GM21576 (cell line): ENCODE measurements around the gene RAP1B.
A peak's percentile ranks its signal among the peaks of the same experiment; 100 is the strongest.

Experiments used
- ATAC-seq: cut with Tn5 transposase; IDR thresholded peaks from one replicate; pipeline ENCODE4 v1.9.1; 2021; ENCODE audit warnings: mild to moderate bottlenecking, moderate library complexity; ENCODE audit not compliant: unreplicated experiment

RAP1B gene

DNA sequence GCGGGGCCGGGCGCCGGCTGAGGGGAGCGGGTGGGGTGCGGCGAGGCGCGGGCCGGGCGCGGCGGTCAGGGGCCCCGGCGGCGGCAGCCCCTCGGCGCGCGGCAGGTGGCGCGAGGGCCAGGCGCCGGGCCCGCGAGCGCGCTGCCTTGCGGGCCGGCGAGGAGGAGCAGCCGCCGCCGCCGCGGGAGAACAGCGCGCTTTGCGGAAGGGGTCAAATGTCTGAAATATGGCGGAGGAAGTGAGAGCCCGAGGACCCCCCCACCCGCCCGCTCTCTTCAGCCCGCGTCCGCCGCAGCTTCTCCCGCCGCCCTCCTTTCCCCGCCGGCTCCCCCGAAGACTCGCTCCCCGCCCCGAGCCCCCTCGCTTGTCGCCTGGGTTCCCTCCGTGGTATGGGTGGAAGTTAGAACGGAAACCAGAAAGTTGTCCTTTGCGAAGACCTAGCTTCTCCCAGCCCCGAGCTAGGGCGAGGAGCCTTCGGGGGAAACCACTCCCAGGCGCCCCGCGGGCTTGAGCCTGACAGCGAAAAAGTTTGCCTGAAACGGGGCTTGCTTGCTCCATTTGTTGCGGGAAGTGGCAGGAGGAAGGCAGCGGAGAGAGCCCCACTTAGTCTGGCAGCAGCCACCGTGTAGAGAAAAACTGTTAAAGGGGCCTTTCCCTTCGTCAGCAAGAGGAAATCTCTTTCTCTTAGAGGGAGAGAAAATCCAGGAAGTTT is 551 bp downstream of the RAP1B start:
- ATAC-seq, result peak; percentile 26

DNA sequence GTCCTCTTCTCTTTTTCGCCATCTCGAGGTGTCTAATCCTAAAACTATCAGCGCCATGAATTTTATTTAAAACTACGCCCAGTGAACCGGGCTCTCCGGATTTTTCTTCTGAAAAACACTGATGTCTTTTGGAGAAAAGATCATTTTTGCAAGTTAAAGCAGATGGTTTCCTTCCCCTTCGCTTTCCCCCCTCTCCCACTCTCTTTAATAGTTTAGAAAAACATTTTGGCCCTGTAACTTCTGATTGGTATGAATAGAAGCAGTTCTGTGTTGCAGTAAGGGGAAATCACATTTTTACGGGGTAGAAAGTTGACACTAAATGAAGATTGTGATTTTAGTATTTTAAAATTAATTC is 1.1 kb downstream of the RAP1B start:
- no peak for ATAC-seq

DNA sequence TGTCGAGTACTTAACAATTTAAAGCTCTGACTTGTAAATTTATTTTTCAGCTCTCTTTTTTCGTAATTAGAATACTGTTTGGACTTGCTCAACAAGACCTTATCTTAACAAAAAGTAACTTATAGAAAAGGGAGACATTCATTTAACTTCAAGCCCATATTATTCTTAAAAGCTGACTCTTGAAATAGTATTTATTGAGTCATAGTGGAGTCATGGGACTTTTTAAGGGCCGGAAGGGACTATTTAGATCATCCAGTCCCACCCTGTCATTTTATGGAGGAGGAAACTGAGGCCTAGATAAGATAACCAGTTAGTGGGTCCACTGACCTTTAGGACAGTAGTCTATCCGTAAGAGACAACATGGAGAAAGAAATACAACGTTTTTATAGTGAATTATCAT is 1.5 kb downstream of the RAP1B start:
- no peak for ATAC-seq

DNA sequence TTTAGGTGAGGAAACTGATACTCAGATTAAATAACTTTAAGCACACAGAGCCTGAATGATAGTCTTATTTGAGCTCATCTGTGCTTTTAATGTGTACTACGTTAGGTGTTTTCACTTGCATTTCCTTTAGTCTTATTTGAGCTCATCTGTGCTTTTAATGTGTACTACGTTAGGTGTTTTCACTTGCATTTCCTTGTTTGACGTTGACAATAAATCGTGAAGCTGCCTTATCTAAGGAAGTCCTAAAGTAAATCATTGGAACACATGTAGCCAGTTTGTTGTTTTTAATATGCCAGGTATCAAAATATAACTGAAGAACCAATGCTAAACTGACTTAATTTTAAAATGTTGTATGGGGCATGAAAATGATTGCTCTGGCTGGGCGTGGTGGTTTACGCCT is 2.0 kb downstream of the RAP1B start:
- no peak for ATAC-seq

DNA sequence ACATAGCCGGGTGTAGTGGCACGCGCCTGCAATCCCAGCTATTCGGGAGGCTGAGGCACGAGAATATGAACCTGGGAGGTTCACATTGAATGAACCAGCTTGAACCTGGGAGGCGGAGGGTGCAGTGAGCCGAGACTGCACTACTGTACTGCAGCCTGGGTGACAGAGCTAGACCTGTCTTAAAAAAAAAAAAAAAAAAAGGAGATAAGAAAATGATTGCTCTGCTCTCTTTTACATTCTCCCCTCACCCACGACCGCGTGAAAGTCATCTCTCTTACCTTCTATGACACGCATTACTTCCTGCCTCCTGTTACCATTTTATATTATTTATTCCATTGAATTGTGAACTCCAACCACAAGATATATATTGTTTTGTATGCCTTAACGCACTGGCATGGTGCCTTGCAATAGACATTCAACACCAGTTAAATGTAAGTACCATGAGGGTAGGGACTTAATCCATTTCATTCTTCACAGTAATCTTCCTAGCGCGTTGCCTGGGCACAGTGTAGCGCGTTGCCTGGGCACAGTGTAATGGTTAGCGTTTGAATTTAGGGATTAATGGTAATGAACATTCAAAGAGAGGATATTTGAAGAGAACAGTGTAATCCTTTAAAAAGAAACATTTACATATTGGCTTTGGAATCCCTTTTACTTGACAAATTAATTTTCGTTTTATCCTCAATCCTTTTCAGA is 2.7 kb downstream of the RAP1B start:
- no peak for ATAC-seq

DNA sequence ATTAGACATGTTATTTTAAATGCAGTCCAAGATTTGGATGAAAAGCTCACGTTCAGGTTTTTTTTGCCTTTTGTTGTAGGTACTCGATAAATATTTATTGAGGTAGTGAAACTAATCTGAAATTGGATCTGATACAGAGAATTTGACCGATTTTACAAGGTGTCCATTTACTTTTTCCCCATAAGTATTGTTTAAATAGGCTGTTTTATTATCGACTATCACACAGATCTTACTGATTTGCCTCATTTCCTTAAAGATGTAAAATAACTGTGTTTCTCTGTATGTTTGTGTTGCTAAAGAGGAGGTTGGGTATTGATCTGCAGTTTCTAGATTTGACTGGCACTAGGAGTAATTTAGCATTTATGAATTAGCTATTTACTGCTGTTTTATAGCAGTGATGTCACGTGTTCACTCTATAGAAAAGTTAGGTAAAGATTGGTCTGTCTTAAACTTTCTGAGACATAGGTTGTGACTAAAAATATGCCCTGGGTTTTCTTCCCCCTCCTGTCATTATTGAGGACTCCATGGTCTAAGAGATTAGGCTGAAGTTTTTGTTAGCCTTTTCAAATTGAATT is 3.5 kb downstream of the RAP1B start:
- ATAC-seq, result no peak

DNA sequence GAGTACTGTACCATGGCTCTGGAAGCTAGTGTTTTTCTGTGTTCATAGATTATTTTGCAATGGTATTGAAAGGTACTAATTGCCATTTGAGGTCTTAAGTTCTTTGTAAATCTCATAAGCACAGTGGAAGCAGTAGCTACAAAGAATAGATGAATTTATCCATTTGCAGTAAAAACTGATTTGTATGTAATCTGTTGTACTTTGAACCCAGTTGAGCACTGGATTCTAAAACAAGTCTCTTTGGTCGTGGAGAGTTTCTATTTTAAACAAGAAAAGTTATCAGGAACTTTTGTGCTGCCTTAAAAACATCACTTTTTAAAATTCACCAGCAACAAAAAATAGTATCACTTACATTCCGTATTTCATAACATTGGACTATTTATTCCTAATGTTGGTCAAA is 4.1 kb downstream of the RAP1B start:
- no peak for ATAC-seq

DNA sequence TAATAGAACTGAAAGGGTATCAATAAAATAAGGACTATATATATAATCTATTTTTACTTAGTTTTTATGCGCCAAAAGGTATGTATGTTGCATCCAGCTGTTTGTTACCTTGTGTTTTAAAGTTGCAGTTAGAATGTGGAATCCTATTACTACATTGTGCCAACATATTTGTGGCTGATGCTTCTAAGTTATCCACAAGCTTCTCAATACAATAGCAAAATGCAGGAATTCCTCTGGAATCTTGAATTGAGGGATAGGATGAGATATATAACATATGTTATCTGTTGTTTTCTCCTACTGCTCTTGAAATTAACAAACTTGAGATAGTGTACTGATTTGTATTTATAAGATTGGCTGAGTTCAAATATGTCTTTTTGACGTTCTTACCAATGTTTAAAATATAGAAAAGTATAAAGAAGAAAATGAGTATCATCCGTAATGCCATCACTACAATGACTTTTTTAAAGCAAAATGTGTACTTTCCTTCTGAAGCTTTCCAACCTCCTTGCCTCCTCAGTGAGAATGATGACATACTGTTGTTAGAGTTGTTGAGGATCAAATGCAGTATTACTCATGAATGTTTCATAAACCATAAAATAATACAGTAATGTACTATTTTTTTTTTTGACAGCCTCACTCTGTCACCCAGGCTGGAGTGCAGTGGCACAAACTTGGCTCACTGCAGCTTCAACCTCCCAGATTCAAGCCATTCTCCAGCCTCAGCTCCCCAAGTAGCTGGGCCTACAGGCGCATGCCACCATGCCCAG is 6.6 kb downstream of the RAP1B start:
- ATAC-seq, result no peak

DNA sequence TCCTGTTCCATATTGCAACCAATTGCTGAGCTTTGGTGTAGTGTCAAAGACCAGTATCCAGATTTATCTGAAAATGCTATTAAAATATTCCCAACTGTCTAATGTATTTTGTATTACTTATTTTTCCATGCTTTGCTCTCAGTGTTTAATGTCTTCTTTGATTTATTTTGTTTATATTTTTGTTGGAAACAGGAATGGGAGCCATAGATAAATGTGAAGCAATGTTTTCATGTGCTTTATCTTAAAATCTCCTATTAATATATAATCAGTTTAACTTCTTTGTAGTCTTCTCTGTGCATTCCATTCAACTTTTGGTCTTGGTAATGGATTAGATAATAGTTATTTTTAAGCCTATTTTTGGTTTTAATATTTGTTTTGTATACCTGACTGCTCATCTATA is 8.8 kb downstream of the RAP1B start:
- no peak for ATAC-seq

DNA sequence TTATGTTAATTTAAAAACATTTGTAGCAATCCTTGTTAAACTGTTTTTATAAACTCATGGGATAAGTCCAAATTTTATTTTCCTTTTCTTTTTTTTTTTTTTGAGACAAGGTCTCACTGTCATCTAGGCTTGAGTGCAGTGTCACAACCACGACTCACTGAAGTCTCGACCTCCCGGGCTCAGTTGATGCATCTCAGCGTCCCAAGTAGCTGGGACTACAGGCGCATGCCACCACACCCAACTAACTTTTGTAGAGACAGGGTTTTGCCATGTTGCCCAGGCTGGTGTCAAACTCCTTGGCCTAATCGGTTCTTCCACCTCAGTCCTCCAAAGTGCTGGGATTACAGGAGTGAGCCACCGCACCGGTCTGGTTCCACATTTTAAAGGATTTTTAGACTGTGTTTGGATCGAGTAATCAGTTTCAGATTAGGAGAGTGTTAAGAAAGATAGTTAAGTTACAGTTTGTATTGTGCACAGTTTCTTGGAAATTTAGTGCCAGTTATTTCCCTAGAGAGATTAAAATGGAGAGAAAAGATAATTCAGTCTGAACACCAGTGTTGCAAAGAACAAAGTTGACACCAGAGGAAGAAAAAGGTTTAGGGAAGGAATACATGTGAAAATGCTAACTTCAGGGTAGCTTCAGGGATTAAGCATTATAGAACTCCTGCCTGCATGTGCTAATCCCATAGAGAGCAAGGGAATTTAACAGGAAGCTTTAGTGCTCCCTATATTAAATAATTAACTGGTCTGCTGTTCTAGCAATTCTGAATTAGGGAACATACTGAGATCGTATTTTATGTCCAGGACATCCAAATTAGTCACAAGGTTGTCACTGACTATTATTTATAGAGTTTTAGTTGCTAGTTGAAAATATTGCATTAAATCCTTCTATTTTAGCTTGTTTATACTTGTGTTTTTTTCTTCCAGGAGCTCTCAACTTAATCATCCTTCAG is 10.1 kb downstream of the RAP1B start:
- ATAC-seq, result no peak

DNA sequence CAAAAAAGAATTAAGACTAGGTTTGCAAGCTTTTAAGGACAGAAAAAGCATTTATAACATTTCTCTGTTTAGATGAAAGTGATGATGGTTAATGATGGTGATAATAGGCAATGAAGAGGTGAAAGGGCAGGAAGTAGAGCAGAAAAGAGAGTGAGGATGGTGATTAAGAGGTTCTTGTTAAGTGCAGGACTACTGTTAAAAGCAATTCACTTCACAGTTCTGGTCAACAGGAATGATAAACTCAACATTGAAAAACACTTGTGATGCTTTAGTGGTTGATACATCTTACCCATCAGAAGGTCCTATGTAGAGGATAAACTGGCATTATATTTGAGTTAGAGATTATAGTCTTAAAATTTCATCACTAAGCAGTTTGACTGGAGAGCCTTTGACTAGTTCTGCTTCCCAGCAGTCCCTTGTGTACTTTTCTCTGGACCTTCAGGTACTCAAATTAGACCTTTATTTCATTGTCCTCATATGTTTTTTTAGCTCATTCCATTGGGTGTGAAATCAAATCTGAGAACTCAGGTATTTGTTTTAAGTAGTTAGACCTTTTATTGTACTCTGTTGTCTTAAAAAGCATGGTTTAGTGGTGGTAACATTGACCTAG is 10.9 kb downstream of the RAP1B start:
- no peak for ATAC-seq

DNA sequence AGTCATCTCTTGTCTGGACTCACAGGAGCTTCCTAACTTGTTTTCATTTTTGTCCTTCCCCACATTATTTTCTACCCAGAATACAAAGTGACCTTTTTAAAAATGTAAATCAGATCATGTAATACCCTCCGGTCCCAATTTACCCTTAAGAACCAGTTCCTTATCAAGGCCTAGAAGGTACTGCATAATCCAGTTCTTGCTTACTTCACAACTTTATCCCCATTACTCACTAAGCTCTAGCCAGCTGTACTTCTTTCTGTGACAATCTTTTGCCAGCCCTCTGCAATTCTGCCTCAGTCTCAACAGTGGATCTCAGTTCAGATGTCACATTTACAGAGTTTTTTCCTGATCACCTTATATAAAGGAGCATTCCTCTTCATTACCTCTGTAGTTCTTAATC is 11.6 kb downstream of the RAP1B start:
- ATAC-seq, result no peak

DNA sequence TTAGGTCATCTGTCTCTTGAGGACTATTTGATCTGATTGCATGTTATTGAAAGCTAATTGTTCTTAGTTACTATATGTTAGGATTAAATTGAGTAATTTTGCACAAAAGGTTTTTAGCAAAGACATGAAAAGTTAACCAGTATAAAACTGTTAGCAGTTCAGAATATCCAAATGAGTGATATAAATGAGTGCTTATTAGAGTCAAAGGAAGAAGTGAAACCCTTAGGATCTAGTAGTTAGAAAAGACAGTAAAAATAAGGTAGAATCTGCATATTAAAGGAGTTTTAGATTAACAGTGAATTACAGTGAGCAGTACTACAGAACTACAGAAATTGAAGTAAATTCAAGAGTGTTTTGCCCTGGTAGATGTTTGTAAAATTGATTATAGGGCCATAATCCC is 12.4 kb downstream of the RAP1B start:
- ATAC-seq, result no peak

DNA sequence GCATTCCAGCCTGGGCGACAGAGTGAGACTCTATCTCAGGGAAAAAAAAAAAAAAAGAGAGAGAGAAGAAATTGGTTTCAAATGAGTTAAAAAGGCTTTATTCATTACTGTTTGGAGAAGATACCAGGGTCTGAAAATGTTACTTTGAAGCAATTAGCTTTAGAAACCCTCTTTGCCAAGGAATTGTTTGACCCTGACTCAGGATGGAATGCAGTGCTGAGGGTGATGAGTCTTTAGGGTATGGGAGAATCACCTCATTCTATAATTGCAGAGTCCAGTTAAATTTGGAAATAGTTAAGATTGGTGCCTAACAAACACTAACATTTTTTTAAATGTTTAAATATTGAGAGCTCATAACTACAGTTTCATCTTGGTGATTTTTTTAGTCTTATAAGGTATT is 13.3 kb downstream of the RAP1B start:
- no peak for ATAC-seq

DNA sequence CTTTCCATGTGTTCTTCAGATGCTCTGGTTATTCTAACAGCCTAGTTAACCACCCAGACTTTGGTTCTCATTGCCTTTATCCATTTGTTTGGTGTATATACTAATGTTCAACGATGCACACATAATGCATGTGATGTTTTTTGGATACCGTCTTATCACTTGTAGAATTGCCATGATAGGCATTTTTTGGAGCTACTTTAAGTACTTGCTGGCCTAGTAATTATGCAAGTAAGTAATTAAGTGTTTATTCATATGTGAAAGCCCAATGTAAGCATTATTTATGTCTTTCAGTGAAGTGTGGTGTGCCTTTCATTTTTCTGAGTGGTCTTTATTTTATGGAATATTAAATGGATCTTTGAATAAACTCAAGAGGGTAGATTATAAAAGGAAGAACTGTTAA is 14.2 kb downstream of the RAP1B start:
- ATAC-seq, result no peak

DNA sequence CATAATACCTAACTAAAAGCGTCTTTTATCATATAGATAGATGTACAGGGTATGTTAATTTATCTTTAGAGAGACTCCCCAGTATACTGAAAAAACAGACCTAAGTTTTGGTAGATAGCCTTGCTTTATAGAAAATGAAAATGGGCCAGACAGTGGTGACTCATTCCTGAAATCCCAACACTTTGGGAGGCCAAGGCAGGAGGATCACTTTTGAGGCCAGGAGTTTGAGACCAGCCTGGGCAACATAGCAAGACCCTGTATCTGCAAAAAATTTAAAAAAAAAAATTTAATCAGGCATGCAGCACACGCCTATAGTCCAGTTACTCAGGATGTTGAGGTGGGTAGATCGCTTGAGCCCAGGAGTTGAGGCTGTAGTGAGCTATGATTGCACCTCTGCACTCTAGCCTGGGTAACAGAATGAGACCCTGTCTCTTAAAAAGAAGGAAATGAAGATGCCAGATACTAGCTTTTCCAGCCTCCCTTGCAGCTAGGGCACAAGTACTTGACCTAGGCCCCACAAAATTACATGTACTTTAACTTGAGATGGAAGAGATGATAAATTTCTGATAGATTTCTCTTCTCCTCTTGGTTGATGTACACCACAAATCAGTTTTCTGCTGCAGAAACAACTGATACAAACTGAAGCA is 17.1 kb downstream of the RAP1B start:
- ATAC-seq, result no peak

DNA sequence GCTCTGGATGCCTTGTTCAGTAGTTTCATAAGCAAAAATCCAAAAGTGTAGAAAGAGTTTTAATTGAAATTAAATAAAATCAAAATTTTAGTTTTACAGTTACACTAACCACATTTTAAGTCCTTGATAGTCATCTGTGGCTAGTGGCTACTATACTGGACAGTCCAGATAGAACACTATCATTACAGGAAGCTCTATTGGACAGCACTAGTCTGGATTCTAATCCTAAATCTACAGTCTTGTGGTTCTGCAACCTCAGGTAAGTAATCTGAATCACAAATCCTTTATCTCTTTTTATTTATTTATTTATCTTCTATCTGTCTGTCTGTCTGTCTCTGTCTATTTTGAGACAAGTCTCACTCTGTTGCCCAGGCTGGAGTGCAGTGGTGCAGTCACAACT is 18.0 kb downstream of the RAP1B start:
- no peak for ATAC-seq

DNA sequence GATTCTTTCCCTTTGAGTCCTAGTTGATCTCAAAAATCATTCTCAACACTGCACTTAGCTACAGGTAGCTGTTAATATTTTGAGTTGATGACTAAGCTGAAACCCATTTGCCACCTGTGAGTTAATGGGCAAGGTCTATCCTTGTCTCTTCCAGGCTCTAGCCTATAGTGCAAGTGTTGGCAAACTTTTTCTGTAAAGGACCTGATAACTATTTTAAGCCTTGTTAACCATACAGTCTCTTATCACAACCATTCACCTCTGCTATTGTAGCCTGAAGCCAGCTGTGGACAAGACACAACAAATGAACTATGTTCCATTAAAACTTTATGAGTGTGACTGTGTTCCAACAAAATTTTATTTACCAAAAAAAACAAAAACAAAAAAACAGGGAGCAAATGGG is 19.4 kb downstream of the RAP1B start:
- ATAC-seq, result no peak

DNA sequence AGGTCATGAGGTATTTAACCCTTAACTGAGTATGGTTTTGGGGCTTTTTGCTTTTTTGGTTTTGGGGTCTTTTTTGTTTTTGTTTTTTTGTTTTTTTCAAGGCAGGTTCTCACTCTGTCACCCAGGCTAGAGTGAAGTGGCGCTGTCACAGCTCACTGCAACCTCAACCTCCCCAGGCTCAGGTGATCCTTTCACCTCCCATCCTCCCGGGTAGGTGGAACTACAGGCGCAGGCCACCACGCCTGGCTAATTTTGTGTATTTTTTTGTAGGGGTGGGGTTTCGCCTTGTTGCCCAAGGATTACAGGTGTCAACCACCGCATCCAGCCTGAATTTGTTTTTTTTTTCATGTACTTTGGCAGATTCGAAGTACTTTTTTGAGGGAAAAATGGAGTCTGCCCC is 19.9 kb downstream of the RAP1B start:
- ATAC-seq, result no peak

DNA sequence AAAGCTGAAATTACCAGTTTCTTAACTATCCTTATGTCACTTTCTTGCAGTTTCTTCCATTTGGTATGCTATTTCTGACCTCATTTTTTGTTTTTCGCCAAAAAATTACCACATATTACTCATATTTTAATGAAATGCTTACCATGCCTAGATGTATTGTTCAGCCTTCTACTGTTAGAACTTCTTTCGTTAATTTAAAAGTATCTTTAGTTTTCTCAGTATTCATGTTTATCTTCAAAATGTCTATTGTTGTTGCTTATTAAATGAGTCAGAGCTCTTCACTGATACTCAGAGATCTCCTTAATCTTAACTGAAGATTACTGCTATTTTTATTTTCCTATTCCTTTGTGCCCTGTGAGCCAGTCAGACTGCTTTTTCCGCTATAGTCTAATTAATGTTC is 20.5 kb downstream of the RAP1B start:
- no peak for ATAC-seq
